ENCODE measurements around the gene CRYGD. TPM values are rescaled to one million over a fixed set of nuclear protein-coding genes. Genes with fewer than 3 reads are reported as not detected.
A peak's percentile ranks its signal among the peaks of the same experiment; 100 is the strongest.
"Not testable (repeated sequence)": the region's sequence is repeated elsewhere in the genome, so short reads cannot be mapped to it uniquely, and the experiment has no call there.

The CRYGD gene
- not detected for polyA plus RNA-seq (2013, experiment 1 of 2)
- not detected for polyA plus RNA-seq (2013, experiment 2 of 2)

- not testable (repeated sequence) for H2AK5ac ChIP-seq (ENCODE audit: low read length, severe bottlenecking); H3K4me2 ChIP-seq (ENCODE audit: low read length, poor library complexity, severe bottlenecking); H3K9me3 ChIP-seq (ENCODE audit: control insufficient read depth, low read length); H3K4ac ChIP-seq (ENCODE audit: low read depth in 1 of 2, low read length in 2 of 2); H2AFZ ChIP-seq (ENCODE audit: low read depth, low read length); H3K36me3 ChIP-seq (ENCODE audit: control insufficient read depth in 1 of 2, insufficient read depth in 2 of 2, low read depth in 1 of 2, low read length in 2 of 2); H2BK15ac ChIP-seq (ENCODE audit: low read depth, poor library complexity, severe bottlenecking); H3K14ac ChIP-seq (ENCODE audit: low read length in 2 of 2); H2BK12ac ChIP-seq (ENCODE audit: low read length in 2 of 2); H4K91ac ChIP-seq (ENCODE audit: low read length); H2BK120ac ChIP-seq (ENCODE audit: low read depth, low read length); H3K23ac ChIP-seq (ENCODE audit: low read length in 2 of 2); H3K27ac ChIP-seq (ENCODE audit: low read length, poor library complexity, severe bottlenecking); H4K8ac ChIP-seq (ENCODE audit: low read length); H3K18ac ChIP-seq (ENCODE audit: low read depth in 1 of 2, low read length in 2 of 2); H3K4me1 ChIP-seq (ENCODE audit: control insufficient read depth, insufficient read depth, low read depth, low read length); H3K79me1 ChIP-seq (replicated peaks; ENCODE audit: low read length, poor library complexity, severe bottlenecking); DNase-seq; H2BK5ac ChIP-seq (ENCODE audit: low read depth, low read length, poor library complexity, severe bottlenecking); H3K9ac ChIP-seq (ENCODE audit: low read length)
- peaks cover 0 to 28% of the 10 kb centered on the region in 2 experiments for H3K27me3 ChIP-seq (ENCODE audit: control insufficient read depth in 1 of 2, insufficient read depth in 1 of 2, low read length in 2 of 2)
- H3K4me3 ChIP-seq (ENCODE audit: insufficient read depth in 1 of 2, low read depth in 1 of 2, low read length in 2 of 2): peak within 1 kb of the TSS in 1 of 2 experiments; percentile 49
- WGBS: 84% methylated on average over 46 of the region's 46 CpGs
Measured at GRCh38 chr2:208124013-208124715, at the start of gene CRYGD. Gene CRYGD, minus strand, starts transcription at chr2:208124524. Its CDS starts 51 bp downstream, at chr2:208124473.

- Histone ChIP-seq H3K27ac (ENCODE audit: low read length, poor library complexity, severe bottlenecking) (no peak overlapping the region), H3K9me3 (ENCODE audit: control insufficient read depth, low read length) (no peaks in the 10 kb centered on the region), H2BK12ac (ENCODE audit: low read length in 2 of 2) (no peak overlapping the region), H3K4me3 (ENCODE audit: insufficient read depth in 1 of 2, low read depth in 1 of 2, low read length in 2 of 2) (no peak overlapping the region), H3K36me3 (ENCODE audit: control insufficient read depth in 1 of 2, insufficient read depth in 2 of 2, low read depth in 1 of 2, low read length in 2 of 2) (no peaks in the 10 kb centered on the region), H3K14ac (ENCODE audit: low read length in 2 of 2) (no peak overlapping the region), H4K8ac (ENCODE audit: low read length) (no peak overlapping the region), H3K4me1 (ENCODE audit: control insufficient read depth, insufficient read depth, low read depth, low read length) (no peaks in the 10 kb centered on the region), H3K79me1 (replicated peaks; ENCODE audit: low read length, poor library complexity, severe bottlenecking) (no peaks in the 10 kb centered on the region), H3K4ac (ENCODE audit: low read depth in 1 of 2, low read length in 2 of 2) (no peak overlapping the region), H2AK5ac (ENCODE audit: low read length, severe bottlenecking) (no peak overlapping the region), H3K27me3 (ENCODE audit: control insufficient read depth in 1 of 2, insufficient read depth in 1 of 2, low read length in 2 of 2) (no peaks in the 10 kb centered on the region), H3K9ac (ENCODE audit: low read length) (no peak overlapping the region), H2BK15ac (ENCODE audit: low read depth, poor library complexity, severe bottlenecking) (no peak overlapping the region), H2AFZ (ENCODE audit: low read depth, low read length) (no peak overlapping the region), H3K23ac (ENCODE audit: low read length in 2 of 2) (no peak overlapping the region), H3K18ac (ENCODE audit: low read depth in 1 of 2, low read length in 2 of 2) (no peak overlapping the region), H2BK5ac (ENCODE audit: low read depth, low read length, poor library complexity, severe bottlenecking) (no peak overlapping the region), H4K91ac (ENCODE audit: low read length) (no peak overlapping the region), H3K4me2 (ENCODE audit: low read length, poor library complexity, severe bottlenecking) (no peak overlapping the region), H2BK120ac (ENCODE audit: low read depth, low read length) (no peak overlapping the region)
- 89% methylated on average over 4 of the region's 4 CpGs for WGBS
- no peak for DNase-seq
Measured at GRCh38 chr2:208172125-208172524, 47.8 kb upstream of the CRYGD start.

GRCh38 chr2:208164951-208165755 is 40.8 kb upstream of the CRYGD start:
- Histone ChIP-seq H2AK5ac (ENCODE audit: low read length, severe bottlenecking) (no peak overlapping the region), H4K91ac (ENCODE audit: low read length) (no peak overlapping the region), H3K4me2 (ENCODE audit: low read length, poor library complexity, severe bottlenecking) (no peak overlapping the region), H3K9me3 (ENCODE audit: control insufficient read depth, low read length) (no peaks in the 10 kb centered on the region), H2BK5ac (ENCODE audit: low read depth, low read length, poor library complexity, severe bottlenecking) (no peak overlapping the region), H3K4me1 (ENCODE audit: control insufficient read depth, insufficient read depth, low read depth, low read length) (no peaks in the 10 kb centered on the region), H3K9ac (ENCODE audit: low read length) (no peak overlapping the region), H3K4me3 (ENCODE audit: insufficient read depth in 1 of 2, low read depth in 1 of 2, low read length in 2 of 2) (no peak overlapping the region), H3K14ac (ENCODE audit: low read length in 2 of 2) (no peak overlapping the region), H3K23ac (ENCODE audit: low read length in 2 of 2) (no peak overlapping the region), H3K27me3 (ENCODE audit: control insufficient read depth in 1 of 2, insufficient read depth in 1 of 2, low read length in 2 of 2) (peaks cover 4 to 6% of the 10 kb centered on the region in 2 experiments), H3K36me3 (ENCODE audit: control insufficient read depth in 1 of 2, insufficient read depth in 2 of 2, low read depth in 1 of 2, low read length in 2 of 2) (no peaks in the 10 kb centered on the region), H2BK12ac (ENCODE audit: low read length in 2 of 2) (no peak overlapping the region), H3K79me1 (replicated peaks; ENCODE audit: low read length, poor library complexity, severe bottlenecking) (no peaks in the 10 kb centered on the region), H2AFZ (ENCODE audit: low read depth, low read length) (no peak overlapping the region), H3K4ac (ENCODE audit: low read depth in 1 of 2, low read length in 2 of 2) (no peak overlapping the region), H3K18ac (ENCODE audit: low read depth in 1 of 2, low read length in 2 of 2) (no peak overlapping the region), H4K8ac (ENCODE audit: low read length) (no peak overlapping the region), H2BK120ac (ENCODE audit: low read depth, low read length) (no peak overlapping the region), H3K27ac (ENCODE audit: low read length, poor library complexity, severe bottlenecking) (no peak overlapping the region), H2BK15ac (ENCODE audit: low read depth, poor library complexity, severe bottlenecking) (no peak overlapping the region)
- 76% methylated on average over 1 of the region's 2 CpGs for WGBS
- no peak for DNase-seq

- Histone ChIP-seq H3K9me3 (ENCODE audit: control insufficient read depth, low read length) (no peaks in the 10 kb centered on the region), H3K23ac (ENCODE audit: low read length in 2 of 2) (no peak within 1 kb of the TSS), H3K36me3 (ENCODE audit: control insufficient read depth in 1 of 2, insufficient read depth in 2 of 2, low read depth in 1 of 2, low read length in 2 of 2) (no peaks in the 10 kb centered on the region), H3K27ac (ENCODE audit: low read length, poor library complexity, severe bottlenecking) (no peak within 1 kb of the TSS), H2AFZ (ENCODE audit: low read depth, low read length) (no peak within 1 kb of the TSS), H2BK120ac (ENCODE audit: low read depth, low read length) (no peak within 1 kb of the TSS), H3K14ac (ENCODE audit: low read length in 2 of 2) (no peak within 1 kb of the TSS), H3K27me3 (ENCODE audit: control insufficient read depth in 1 of 2, insufficient read depth in 1 of 2, low read length in 2 of 2) (peaks cover 4 to 6% of the 10 kb centered on the region in 2 experiments), H4K91ac (ENCODE audit: low read length) (no peak within 1 kb of the TSS), H3K4me2 (ENCODE audit: low read length, poor library complexity, severe bottlenecking) (no peak within 1 kb of the TSS), H2BK15ac (ENCODE audit: low read depth, poor library complexity, severe bottlenecking) (no peak within 1 kb of the TSS), H3K18ac (ENCODE audit: low read depth in 1 of 2, low read length in 2 of 2) (no peak within 1 kb of the TSS), H2AK5ac (ENCODE audit: low read length, severe bottlenecking) (no peak within 1 kb of the TSS), H3K4me1 (ENCODE audit: control insufficient read depth, insufficient read depth, low read depth, low read length) (no peaks in the 10 kb centered on the region), H3K4ac (ENCODE audit: low read depth in 1 of 2, low read length in 2 of 2) (no peak within 1 kb of the TSS), H3K79me1 (replicated peaks; ENCODE audit: low read length, poor library complexity, severe bottlenecking) (no peaks in the 10 kb centered on the region), H3K4me3 (ENCODE audit: insufficient read depth in 1 of 2, low read depth in 1 of 2, low read length in 2 of 2) (no peak within 1 kb of the TSS), H3K9ac (ENCODE audit: low read length) (no peak within 1 kb of the TSS), H2BK12ac (ENCODE audit: low read length in 2 of 2) (no peak within 1 kb of the TSS), H4K8ac (ENCODE audit: low read length) (no peak within 1 kb of the TSS), H2BK5ac (ENCODE audit: low read depth, low read length, poor library complexity, severe bottlenecking) (no peak within 1 kb of the TSS)
- no peak for DNase-seq
- 48% methylated on average over 2 of the region's 2 CpGs for WGBS
Measured at GRCh38 chr2:208163489-208163888, 39.2 kb upstream of the CRYGD start, which contains the start of gene CRYGA. Gene CRYGA, minus strand, starts transcription at chr2:208163589. Its CDS starts 33 bp downstream, at chr2:208163556.

Measured in mesenchymal stem cell (in vitro differentiated cells and primary cell).